IMR-90 (cell line): ENCODE data around the gene PRELID2. TPM values are rescaled to one million over a fixed set of nuclear protein-coding genes. Genes with fewer than 3 reads are reported as not detected.
A peak's percentile ranks its signal among the peaks of the same experiment; 100 is the strongest.

Source experiments
- ATAC-seq: fragments of 200-7000 bp; cut with Tn5 transposase; 2 replicates; pipeline ENCODE4 v1.9.1; 2020; ENCODE audit warnings: low read depth, mild to moderate bottlenecking, moderate library complexity
- BruUV-seq: library from RNA; stranded (reverse); fragments of 400-500 nt; replicated peaks from 2 replicates; lab custom pipeline; 2021; lab: Mats Ljungman, UMichigan
- CTCF ChIA-PET: fragments of 300-600 bp; formaldehyde crosslinking; extraction: SDS; loops from one replicate; lab custom pipeline; 2021; ENCODE audit warnings: antibody characterized with exemption; lab: Yijun Ruan, JAX
- POLR2A ChIA-PET: fragments of 300-600 bp; sonication (Branson Sonifier 250); formaldehyde crosslinking; loops from one replicate; lab custom pipeline; 2022; ENCODE audit warnings: antibody characterized with exemption; ENCODE audit not compliant: unreplicated experiment; lab: Charles Lee
- DNase-seq: peaks from one replicate; pipeline ENCODE4 v3.0.0; 2013
- H2AFZ ChIP-seq: replicated peaks from 2 replicates; pipeline ENCODE3; 2013; ENCODE audit warnings: low read length, mild to moderate bottlenecking; ENCODE audit not compliant: poor library complexity
- H2AK5ac ChIP-seq: 2 replicates; pipeline ENCODE4 v1.6.1; 2013; ENCODE audit warnings: low read depth, low read length, inconsistent platforms
- H2AK9ac ChIP-seq: replicated peaks from 2 replicates; pipeline ENCODE3; 2013; ENCODE audit warnings: mild to moderate bottlenecking, low read depth, low read length, moderate library complexity; ENCODE audit not compliant: poor library complexity
- H2BK120ac ChIP-seq: 2 replicates; pipeline ENCODE4 v1.6.1; 2013; ENCODE audit warnings: low read depth, low read length, inconsistent platforms
- H2BK15ac ChIP-seq: 3 replicates; pipeline ENCODE4 v1.6.1; 2013; ENCODE audit warnings: low read depth, low read length, inconsistent platforms
- H2BK20ac ChIP-seq: 2 replicates; pipeline ENCODE4 v1.6.1; 2013; ENCODE audit warnings: low read depth, mild to moderate bottlenecking, inconsistent platforms, low read length, moderate library complexity
- H2BK5ac ChIP-seq: 2 replicates; pipeline ENCODE4 v1.6.1; 2013; ENCODE audit warnings: mild to moderate bottlenecking, low read depth, low read length, inconsistent platforms; ENCODE audit not compliant: poor library complexity, severe bottlenecking
- H3K14ac ChIP-seq: replicated peaks from 2 replicates; pipeline ENCODE4 v1.6.1; 2013; ENCODE audit warnings: low read depth, low read length, inconsistent platforms
- H3K18ac ChIP-seq: 2 replicates; pipeline ENCODE4 v1.6.1; 2013; ENCODE audit warnings: low read depth, low read length, control low read depth
- H3K23ac ChIP-seq: 2 replicates; pipeline ENCODE4 v1.6.1; 2013; ENCODE audit warnings: low read depth, low read length, inconsistent platforms
- H3K27ac ChIP-seq: 2 replicates; pipeline ENCODE4 v1.5.1; 2013; ENCODE audit warnings: mild to moderate bottlenecking, control low read depth, low read length; ENCODE audit not compliant: insufficient read depth
- H3K27me3 ChIP-seq: 2 replicates; pipeline ENCODE4 v1.6.1; 2013; ENCODE audit warnings: low read length; ENCODE audit not compliant: control insufficient read depth, insufficient read depth
- H3K36me3 ChIP-seq: 2 replicates; pipeline ENCODE4 v1.6.1; 2013; ENCODE audit warnings: low read length, mixed read lengths; ENCODE audit not compliant: control insufficient read depth, insufficient read depth
- H3K4ac ChIP-seq: 2 replicates; pipeline ENCODE4 v1.6.1; 2013; ENCODE audit warnings: low read depth, low read length, inconsistent platforms
- H3K4me1 ChIP-seq: 2 replicates; pipeline ENCODE4 v1.6.1; 2013; ENCODE audit warnings: low read length, mixed read lengths; ENCODE audit not compliant: control insufficient read depth, insufficient read depth
- H3K4me2 ChIP-seq: 2 replicates; pipeline ENCODE4 v1.6.1; 2013; ENCODE audit warnings: low read depth, mild to moderate bottlenecking, control low read depth, low read length, moderate library complexity
- H3K4me3 ChIP-seq: 2 replicates; pipeline ENCODE4 v1.5.1; 2013; ENCODE audit warnings: low read depth, mild to moderate bottlenecking, control low read depth, low read length, moderate library complexity; ENCODE audit not compliant: insufficient read depth
- H3K56ac ChIP-seq: 2 replicates; pipeline ENCODE4 v1.6.1; 2013; ENCODE audit warnings: low read length, inconsistent platforms; ENCODE audit not compliant: insufficient read depth; ENCODE audit errors: extremely low read depth
- H3K79me1 ChIP-seq, 2 experiments: 2 replicates each; pipeline ENCODE4 v1.6.1; 2013; ENCODE audit warnings: low read length in 2 of 2, inconsistent platforms in 1 of 2, low read depth in 1 of 2
- H3K9ac ChIP-seq: 2 replicates; pipeline ENCODE4 v1.6.1; 2013; ENCODE audit warnings: low read depth, low read length, control low read depth
- H3K9me1 ChIP-seq: 2 replicates; pipeline ENCODE4 v1.6.1; 2013; ENCODE audit warnings: low read length, inconsistent platforms; ENCODE audit not compliant: insufficient read depth
- H3K9me3 ChIP-seq: 2 replicates; pipeline ENCODE4 v1.6.1; 2013; ENCODE audit warnings: low read length; ENCODE audit not compliant: control insufficient read depth, insufficient read depth
- H4K20me1 ChIP-seq: 2 replicates; pipeline ENCODE4 v1.6.1; 2013; ENCODE audit warnings: low read length, inconsistent platforms; ENCODE audit not compliant: insufficient read depth
- H4K5ac ChIP-seq: 2 replicates; pipeline ENCODE4 v1.6.1; 2013; ENCODE audit warnings: mild to moderate bottlenecking, low read depth, low read length, control low read depth
- H4K8ac ChIP-seq, 2 experiments: 2 replicates each; pipeline ENCODE4 v1.6.1; 2013; ENCODE audit warnings: low read depth in 2 of 2, low read length in 2 of 2, control low read depth in 1 of 2, inconsistent platforms in 1 of 2
- H4K91ac ChIP-seq: 2 replicates; pipeline ENCODE4 v1.6.1; 2013; ENCODE audit warnings: low read depth, low read length, inconsistent platforms; ENCODE audit not compliant: insufficient read depth
- CEBPB ChIP-seq: IDR thresholded peaks from 2 replicates; pipeline ENCODE4 v1.6.1; 2012; ENCODE audit warnings: low read depth, low read length, improper control_type of control experiment
- CHD1 ChIP-seq: IDR thresholded peaks from 2 replicates; pipeline ENCODE4 v1.6.1; 2012; ENCODE audit warnings: low read depth, low read length, improper control_type of control experiment
- CTCF ChIP-seq: conservative IDR thresholded peaks from 2 replicates; pipeline ENCODE4 v1.5.1; 2012; ENCODE audit warnings: mild to moderate bottlenecking, low read depth, low read length, improper control_type of control experiment
- FOS ChIP-seq: fragments of 150-350 bp; IDR thresholded peaks from 2 replicates; pipeline ENCODE4 v1.6.1; 2016; ENCODE audit warnings: low read depth, low read length
- MAFK ChIP-seq: IDR thresholded peaks from 2 replicates; pipeline ENCODE4 v1.6.1; 2012; ENCODE audit warnings: low read depth, low read length, improper control_type of control experiment
- MAZ ChIP-seq: IDR thresholded peaks from 2 replicates; pipeline ENCODE4 v1.6.1; 2012; ENCODE audit warnings: low read depth, mild to moderate bottlenecking, low read length, improper control_type of control experiment, moderate library complexity, borderline replicate concordance
- MXI1 ChIP-seq: IDR thresholded peaks from 2 replicates; pipeline ENCODE4 v1.6.1; 2012; ENCODE audit warnings: low read depth, mild to moderate bottlenecking, low read length, moderate library complexity, borderline replicate concordance
- NFE2L2 ChIP-seq: fragments of 150-350 bp; IDR thresholded peaks from 2 replicates; pipeline ENCODE4 v1.6.1; 2016; ENCODE audit warnings: low read depth, mild to moderate bottlenecking, low read length
- POLR2A ChIP-seq: IDR thresholded peaks from 2 replicates; pipeline ENCODE4 v1.6.1; 2012; ENCODE audit warnings: mild to moderate bottlenecking, low read depth, low read length
- RAD21 ChIP-seq: IDR thresholded peaks from 2 replicates; pipeline ENCODE4 v1.6.1; 2012; ENCODE audit warnings: low read length, improper control_type of control experiment
- RCOR1 ChIP-seq: IDR thresholded peaks from 2 replicates; pipeline ENCODE4 v1.6.1; 2012; ENCODE audit warnings: mild to moderate bottlenecking, low read length, improper control_type of control experiment; ENCODE audit not compliant: insufficient replicate concordance
- USF2 ChIP-seq: fragments of 150-350 bp; IDR thresholded peaks from 2 replicates; pipeline ENCODE4 v1.6.1; 2017; ENCODE audit warnings: mild to moderate bottlenecking, antibody characterized with exemption, low read length, low read depth
- WGBS, 2 experiments: methylation state at CpG; one replicate each; pipeline versions ENCODE4 v1.1.5 to v1.1.7; 2013; ENCODE audit warnings: missing lambda C conversion rate in 2 of 2; ENCODE audit not compliant: insufficient read length in 1 of 2; ENCODE audit errors: extremely low coverage in 2 of 2; 5-methylcytosine and 5-hydroxymethylcytosine counted together
- dilution Hi-C: fragments of 300-500 bp; cut with HindIII; formaldehyde crosslinking; loops from one replicate; pipeline ENCODE4 v1.14.3; 2018; ENCODE audit warnings: low sequenced_read_pairs; ENCODE audit not compliant: unreplicated experiment
- in situ Hi-C: fragments of 300-500 bp; cut with MboI; formaldehyde crosslinking; loops from 3 replicates; pipeline ENCODE4 v1.14.3; 2019; ENCODE audit warnings: low sequenced_read_pairs, inconsistent platforms, mixed read lengths
- intact Hi-C: fragments of 100-400 bp; cut with micrococcal nuclease; formaldehyde crosslinking; loops from 2 replicates; pipeline ENCODE4 v1.10.0; 2022
- polyA plus RNA-seq, 3 experiments: library from polyadenylated mRNA; depleted of rRNA; stranded (reverse); fragments of >200 nt; gene quantifications; 2 replicates each; pipeline ENCODE4 v1.2.3, GENCODE V29; 2012; ENCODE audit warnings: low replicate concordance in 1 of 3
- total RNA-seq: library from RNA; depleted of rRNA; stranded (reverse); fragments of >200 nt; gene quantifications from 2 replicates; pipeline ENCODE4 v1.2.3, GENCODE V29; 2012

PRELID2 gene
- total and polyA plus RNA-seq, 2 of the 4 experiments (the other 2 are of a cell fraction): 4.9 to 8.6 TPM

- H3K18ac ChIP-seq: no peak overlapping the region
- no peaks in the 10 kb centered on the region for H3K27me3 ChIP-seq
- no peak overlapping the region for H4K5ac ChIP-seq
- no peak overlapping the region for H3K4me2 ChIP-seq
- no peak overlapping the region for H3K27ac ChIP-seq
- H3K56ac ChIP-seq: no peak overlapping the region
- no peak overlapping the region for H3K23ac ChIP-seq
- peaks cover 2% of the 10 kb centered on the region; the same call in 1 of the 2 replicates for H3K4me1 ChIP-seq
- peak overlapping the region; percentile 22 for H3K14ac ChIP-seq
- no peak overlapping the region for H2BK5ac ChIP-seq
- H2BK20ac ChIP-seq: no peak overlapping the region
- ATAC-seq (no peak), DNase-seq (peak; percentile 62)
- no peak overlapping the region for H3K4ac ChIP-seq
- H2AK5ac ChIP-seq: 0 out of 2 replicates have a peak overlapping the region, but pooled peaks have one; percentile 51
- H2AK9ac ChIP-seq: no peak overlapping the region
- ChIA-PET POLR2A (no interaction called here), CTCF (no interaction called here)
- no peak overlapping the region for H2BK120ac ChIP-seq
- H3K36me3 ChIP-seq: no peaks in the 10 kb centered on the region
- no peaks in the 10 kb centered on the region; a peak in 1 of 4 replicates for H3K79me1 ChIP-seq
- TF ChIP-seq CTCF: no peak
- no peak for TF ChIP-seq POLR2A
- no peak for TF ChIP-seq CHD1
- TF ChIP-seq FOS: no peak
- no peak for TF ChIP-seq MAFK
- TF ChIP-seq CEBPB: no peak
- TF ChIP-seq NFE2L2: no peak
- TF ChIP-seq USF2: no peak
- TF ChIP-seq RCOR1: no peak
- TF ChIP-seq RAD21: no peak
- TF ChIP-seq MAZ: no peak
- TF ChIP-seq MXI1: no peak
- no peaks in the 10 kb centered on the region for H4K20me1 ChIP-seq
- intact Hi-C loops (no loop called here), dilution Hi-C loops (no loop called here), in situ Hi-C loops (no loop called here)
- H4K91ac ChIP-seq: no peak overlapping the region
- H4K8ac ChIP-seq: no peak overlapping the region
- WGBS, 2 experiments: 0% methylated on average over 1 of the region's 2 CpGs; no CpG with 5 or more reads in 1 of the 2 experiments
- H3K9me1 ChIP-seq: peaks cover 4% of the 10 kb centered on the region; the same call in 1 of the 2 replicates
- no peak overlapping the region for H2AFZ ChIP-seq
- no TSS peak for BruUV-seq
- no peak overlapping the region for H3K9ac ChIP-seq
- H3K9me3 ChIP-seq: no peaks in the 10 kb centered on the region
- H2BK15ac ChIP-seq: no peak overlapping the region
- H3K4me3 ChIP-seq: no peak overlapping the region
Observed at GRCh38 chr5:145776886-145777285, 58.3 kb downstream of the PRELID2 start.
